ENCODE measurements around the gene MAEA.

MAEA gene

GRCh38 chr4:1355378-1355777 lies 65.7 kb downstream of the MAEA start:
- DNase-seq: no peak

- DNase-seq: peak; percentile 43
Measured at GRCh38 chr4:1356181-1356998, 66.7 kb downstream of the MAEA start.

GRCh38 chr4:1357356-1358248 lies 67.9 kb downstream of the MAEA start:
- no peak for DNase-seq

GRCh38 chr4:1358421-1359143 lies 68.9 kb downstream of the MAEA start:
- DNase-seq: no peak

- no peak for DNase-seq
Measured at GRCh38 chr4:1359144-1359501, 69.4 kb downstream of the MAEA start.

GRCh38 chr4:1359976-1360375 lies 70.3 kb downstream of the MAEA start:
- DNase-seq: no peak

GRCh38 chr4:1360423-1361283 lies 71.0 kb downstream of the MAEA start:
- no peak for DNase-seq

GRCh38 chr4:1361431-1361830 lies 71.7 kb downstream of the MAEA start:
- no peak for DNase-seq

- no peak for DNase-seq
Measured at GRCh38 chr4:1362046-1362445, 72.4 kb downstream of the MAEA start.

- DNase-seq: no peak
Measured at GRCh38 chr4:1362521-1362920, 72.8 kb downstream of the MAEA start.

GRCh38 chr4:1363513-1363912 lies 73.8 kb downstream of the MAEA start:
- no peak for DNase-seq

- DNase-seq: no peak
Measured at GRCh38 chr4:1364217-1364616, 74.5 kb downstream of the MAEA start.

GRCh38 chr4:1364748-1365147 lies 75.1 kb downstream of the MAEA start:
- DNase-seq: no peak

- DNase-seq: no peak
Measured at GRCh38 chr4:1365271-1366178, 75.8 kb downstream of the MAEA start.

- no peak for DNase-seq
Measured at GRCh38 chr4:1366371-1367229, 76.9 kb downstream of the MAEA start.

- DNase-seq: no peak
Measured at GRCh38 chr4:1367230-1367935, 77.7 kb downstream of the MAEA start.

GRCh38 chr4:1367936-1368289 lies 78.2 kb downstream of the MAEA start:
- no peak for DNase-seq

GRCh38 chr4:1368421-1369090 lies 78.9 kb downstream of the MAEA start:
- DNase-seq: no peak

GRCh38 chr4:1369091-1369450 lies 79.4 kb downstream of the MAEA start:
- no peak for DNase-seq

Measured in inflammatory macrophage treated with lipopolysaccharide for 4 hours (primary cell).